Progenitor cell of endocrine pancreas (in vitro differentiated cells): ENCODE results near the gene MAJIN. TPM values are rescaled to one million over a fixed set of nuclear protein-coding genes. Genes with fewer than 3 reads are reported as not detected.

ENCODE experiments used
- DNase-seq: peaks from one replicate; pipeline ENCODE4 v3.0.0; 2021; ENCODE audit warnings: low spot score; ENCODE audit not compliant: unreplicated experiment
- H3K27ac Mint-ChIP-seq: 2 replicates; pipeline ENCODE4 v1.8.0; 2021; ENCODE audit warnings: mild to moderate bottlenecking, moderate library complexity, mixed read lengths
- H3K27me3 Mint-ChIP-seq: 2 replicates; pipeline ENCODE4 v1.8.0; 2021; ENCODE audit warnings: mixed read lengths
- H3K36me3 Mint-ChIP-seq: 2 replicates; pipeline ENCODE4 v1.8.0; 2022; ENCODE audit warnings: mixed read lengths; ENCODE audit not compliant: insufficient read depth
- H3K4me1 Mint-ChIP-seq: 2 replicates; pipeline ENCODE4 v1.8.0; 2021; ENCODE audit warnings: low read depth, mixed read lengths
- H3K4me3 Mint-ChIP-seq: 2 replicates; pipeline ENCODE4 v1.8.0; 2021; ENCODE audit warnings: low read depth, mild to moderate bottlenecking, moderate library complexity, mixed read lengths
- H3K9me3 Mint-ChIP-seq: 2 replicates; pipeline ENCODE4 v1.8.0; 2021; ENCODE audit warnings: low read depth, mixed read lengths
- total RNA-seq: library from RNA; stranded (reverse); gene quantifications from 2 replicates; pipeline ENCODE4 v1.2.1, GENCODE V29; 2021
- TF ChIP-seq, protein P1 (sequence below): fragments of 200-600 bp; sonication (generic); IDR thresholded peaks from one replicate; pipeline ENCODE4 v1.5.0; 2021; ENCODE audit warnings: antibody characterized with exemption, mild to moderate bottlenecking; ENCODE audit not compliant: unreplicated experiment

The MAJIN gene
- total RNA-seq, 1 donor from 2014 or later, result not detected

DNA sequence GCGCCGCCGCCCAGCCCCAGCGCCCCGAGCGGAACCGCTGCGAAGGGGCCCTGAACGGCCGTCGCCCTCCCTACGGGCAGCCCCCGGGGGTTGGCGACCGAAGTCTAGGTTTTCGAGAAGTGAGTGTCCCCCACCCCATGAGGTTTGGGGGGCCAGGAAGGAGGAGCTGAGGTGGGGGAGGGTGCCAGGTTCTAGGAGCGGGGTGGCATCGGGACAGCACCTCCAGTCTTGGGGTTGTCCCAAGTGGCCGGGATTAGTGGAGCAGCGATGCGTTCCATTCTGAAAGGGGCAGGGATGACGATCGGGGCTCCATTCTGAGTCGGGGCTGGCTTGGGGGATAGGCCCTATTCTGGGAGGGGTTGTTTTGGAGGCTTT is 47.0 kb downstream of the MAJIN start:
- TF ChIP-seq, protein P1, sequence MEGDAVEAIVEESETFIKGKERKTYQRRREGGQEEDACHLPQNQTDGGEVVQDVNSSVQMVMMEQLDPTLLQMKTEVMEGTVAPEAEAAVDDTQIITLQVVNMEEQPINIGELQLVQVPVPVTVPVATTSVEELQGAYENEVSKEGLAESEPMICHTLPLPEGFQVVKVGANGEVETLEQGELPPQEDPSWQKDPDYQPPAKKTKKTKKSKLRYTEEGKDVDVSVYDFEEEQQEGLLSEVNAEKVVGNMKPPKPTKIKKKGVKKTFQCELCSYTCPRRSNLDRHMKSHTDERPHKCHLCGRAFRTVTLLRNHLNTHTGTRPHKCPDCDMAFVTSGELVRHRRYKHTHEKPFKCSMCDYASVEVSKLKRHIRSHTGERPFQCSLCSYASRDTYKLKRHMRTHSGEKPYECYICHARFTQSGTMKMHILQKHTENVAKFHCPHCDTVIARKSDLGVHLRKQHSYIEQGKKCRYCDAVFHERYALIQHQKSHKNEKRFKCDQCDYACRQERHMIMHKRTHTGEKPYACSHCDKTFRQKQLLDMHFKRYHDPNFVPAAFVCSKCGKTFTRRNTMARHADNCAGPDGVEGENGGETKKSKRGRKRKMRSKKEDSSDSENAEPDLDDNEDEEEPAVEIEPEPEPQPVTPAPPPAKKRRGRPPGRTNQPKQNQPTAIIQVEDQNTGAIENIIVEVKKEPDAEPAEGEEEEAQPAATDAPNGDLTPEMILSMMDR, result no peak
- Mint-ChIP-seq H3K27ac (peak overlapping the region; percentile 67), H3K4me3 (peak overlapping the region; percentile 87), H3K27me3 (peaks cover 3% of the 10 kb centered on the region), H3K9me3 (no peaks in the 10 kb centered on the region), H3K36me3 (peaks cover 2% of the 10 kb centered on the region), H3K4me1 (peaks cover 6% of the 10 kb centered on the region)
- DNase-seq, result no peak

DNA sequence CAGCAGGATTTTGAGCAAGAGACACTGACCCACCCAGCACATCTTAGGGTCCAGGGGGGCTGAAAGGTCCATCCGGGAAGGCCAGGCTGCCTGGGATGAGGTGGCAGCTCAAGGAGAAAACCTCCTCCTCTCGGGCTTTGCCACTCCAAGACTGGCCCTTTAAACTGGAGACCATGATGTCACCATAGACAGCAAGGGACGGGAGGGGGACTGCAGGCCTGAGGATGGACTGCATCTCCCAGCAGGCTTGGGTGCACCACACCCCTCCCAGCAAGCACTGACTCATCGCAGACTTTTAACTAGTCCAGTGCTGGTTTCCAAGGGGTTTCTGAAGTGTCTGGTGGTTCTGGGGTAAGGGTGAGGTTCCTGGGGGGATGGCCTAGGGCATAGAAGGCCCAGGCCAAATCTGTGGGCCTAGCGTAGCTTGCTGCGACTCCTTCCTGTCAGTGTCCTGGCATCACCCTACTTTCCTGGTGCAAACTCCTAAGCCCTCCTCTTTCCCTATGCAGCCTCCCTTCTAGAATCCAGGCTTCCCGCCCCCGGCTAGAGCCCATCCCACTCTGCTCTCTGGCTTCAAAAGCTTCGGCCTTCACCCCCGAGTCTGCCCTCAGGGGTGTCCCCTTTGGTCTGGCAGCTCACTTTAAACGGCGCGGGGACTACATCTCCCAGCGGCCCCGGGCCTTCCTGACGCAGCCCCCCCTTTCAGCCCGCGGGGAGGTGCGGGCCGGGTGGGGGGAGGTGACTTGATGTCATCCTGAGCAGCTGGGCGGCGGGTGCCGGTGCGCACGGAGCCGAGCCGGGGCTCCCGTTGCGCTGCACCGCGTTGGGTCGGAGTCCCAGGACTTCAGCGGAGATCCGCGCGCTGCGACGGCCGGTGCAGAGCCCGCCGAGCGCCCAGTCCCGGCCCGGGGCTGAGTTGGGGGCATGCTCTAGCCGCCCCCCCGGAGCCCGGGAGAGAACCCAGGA is 47.7 kb downstream of the MAJIN start, which contains the start of gene PPP2R5B:
TSS of gene PPP2R5B (plus strand) at position 746 of the 966 bp plus-strand sequence. CDS start 1,046 bp downstream, outside the sequence.
- peaks cover 2% of the 10 kb centered on the region for H3K36me3 Mint-ChIP-seq
- no peaks in the 10 kb centered on the region for H3K9me3 Mint-ChIP-seq
- peak within 1 kb of the TSS; percentile 87 for H3K4me3 Mint-ChIP-seq
- peak within 1 kb of the TSS; percentile 98 for H3K27ac Mint-ChIP-seq
- TF ChIP-seq, protein P1, result no peak
- H3K4me1 Mint-ChIP-seq, result peaks cover 6% of the 10 kb centered on the region
- peak; percentile 68 for DNase-seq
- H3K27me3 Mint-ChIP-seq, result peaks cover 3% of the 10 kb centered on the region

DNA sequence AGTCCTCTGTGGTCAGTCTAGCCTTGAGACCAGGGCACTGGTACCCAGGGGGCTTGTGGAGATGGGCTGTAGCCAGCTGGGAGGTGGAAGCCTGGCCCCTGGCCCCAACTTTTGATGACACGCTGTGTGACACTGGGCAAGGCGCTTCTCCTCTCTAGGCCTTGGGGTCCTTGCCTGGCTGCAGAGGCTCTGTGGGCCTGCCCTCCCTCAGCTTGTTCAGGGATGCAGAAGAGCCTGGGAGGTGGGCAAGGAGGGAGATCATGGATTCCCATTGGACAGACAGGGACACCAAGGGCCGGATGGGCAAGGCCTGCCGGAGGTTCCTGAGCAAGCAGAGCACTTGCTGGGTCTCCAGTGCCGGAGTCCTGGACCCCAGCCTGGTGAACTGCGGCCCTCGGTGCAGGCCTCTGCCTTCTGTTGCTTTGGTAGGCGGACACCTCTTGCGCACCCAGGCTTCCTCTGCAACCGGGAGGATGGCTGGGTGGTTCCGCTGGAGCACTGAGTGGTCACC is 48.7 kb downstream of the MAJIN start:
- H3K4me1 Mint-ChIP-seq, result peaks cover 6% of the 10 kb centered on the region
- DNase-seq, result no peak
- H3K27ac Mint-ChIP-seq, result no peak overlapping the region

DNA sequence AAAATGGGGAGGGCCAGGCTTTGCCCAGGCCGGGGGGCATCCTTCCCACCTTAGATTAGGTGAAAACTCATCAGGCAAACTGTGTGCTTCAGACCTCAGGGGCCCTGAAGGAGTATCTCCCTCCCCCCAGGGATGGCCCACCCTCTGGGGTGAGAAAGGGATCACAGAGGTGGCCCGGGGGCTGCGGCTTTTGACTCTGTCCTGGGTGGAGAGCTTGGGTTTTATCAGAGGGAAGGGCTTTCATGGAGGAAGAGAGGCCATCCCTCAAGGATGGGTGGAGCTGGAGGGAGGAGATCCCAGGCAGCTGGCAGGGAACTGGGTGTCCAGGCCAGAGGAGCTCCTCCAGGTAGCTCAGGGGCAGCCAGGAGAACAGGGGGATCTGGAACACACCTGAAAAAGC is 50.5 kb downstream of the MAJIN start:
- H3K27me3 Mint-ChIP-seq, result peaks cover 3% of the 10 kb centered on the region
- DNase-seq, result no peak
- no peaks in the 10 kb centered on the region for H3K36me3 Mint-ChIP-seq
- peaks cover 18% of the 10 kb centered on the region for H3K4me1 Mint-ChIP-seq
- TF ChIP-seq, protein P1, result no peak
- H3K27ac Mint-ChIP-seq, result no peak overlapping the region
- no peaks in the 10 kb centered on the region for H3K9me3 Mint-ChIP-seq
- no peak overlapping the region for H3K4me3 Mint-ChIP-seq

More for the DNA sequence above, 48.7 kb downstream of the MAJIN start:
- H3K4me3 Mint-ChIP-seq, result peak overlapping the region; percentile 87
- no peaks in the 10 kb centered on the region for H3K9me3 Mint-ChIP-seq
- peaks cover 3% of the 10 kb centered on the region for H3K27me3 Mint-ChIP-seq
- peaks cover 2% of the 10 kb centered on the region for H3K36me3 Mint-ChIP-seq
- TF ChIP-seq, protein P1, result no peak

DNA sequence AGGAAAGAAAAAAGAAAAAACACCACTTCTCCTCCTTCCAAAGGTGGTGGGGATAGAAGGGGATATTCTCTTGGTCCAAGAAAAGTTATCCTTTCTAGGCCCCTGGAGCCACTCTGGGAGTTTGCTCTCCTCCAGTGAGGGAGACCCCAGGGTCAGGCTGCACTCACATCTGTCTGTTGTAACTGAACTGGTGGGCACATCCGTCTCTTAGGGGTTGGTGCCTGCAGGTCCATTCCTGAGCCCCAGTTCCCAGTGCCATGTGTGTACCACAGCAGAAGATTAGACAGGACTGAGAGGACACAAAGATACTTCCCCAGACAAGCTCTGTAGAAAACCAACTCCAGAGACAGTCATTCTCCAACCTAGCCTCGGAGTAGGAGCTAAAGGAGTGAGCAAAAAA is 51.8 kb downstream of the MAJIN start:
- peaks cover 24% of the 10 kb centered on the region for H3K4me1 Mint-ChIP-seq
- no peak for DNase-seq

More for the DNA sequence above, 51.8 kb downstream of the MAJIN start:
- H3K36me3 Mint-ChIP-seq, result no peaks in the 10 kb centered on the region
- H3K27me3 Mint-ChIP-seq, result peaks cover 2% of the 10 kb centered on the region
- H3K27ac Mint-ChIP-seq, result no peak overlapping the region
- TF ChIP-seq, protein P1, result no peak
- no peaks in the 10 kb centered on the region for H3K9me3 Mint-ChIP-seq
- no peak overlapping the region for H3K4me3 Mint-ChIP-seq
